ENCODE measurements around the gene ALDOC. TPM values are rescaled to one million over a fixed set of nuclear protein-coding genes. Genes with fewer than 3 reads are reported as not detected.

ALDOC gene
- total RNA-seq (2021; fragmentation: NEBNext Ultra II Directional; extraction: Animal tissue kit (Norgen Biotek cat#: 25700)), result 10 to 100 TPM in 5 of 6 experiments, 1 to 10 TPM in 1; 8.6 to 14.7 (median 10.3) TPM
- long read RNA-seq, transcript ALDOC-201 (9 exons, 1,982 nt), result major isoform, 5 of 13 reads
- long read RNA-seq, partial matches to known transcripts, result 4 of 13 reads
- long read RNA-seq, other reads (novel, unspliced or antisense), result 2 of 13 reads

GRCh38 chr17:28576758-28577465 is at the start of gene ALDOC:
Gene ALDOC (minus strand): TSS chr17:28576895. CDS start chr17:28575532, 1,363 bp downstream.
- TF ChIP-seq CTCF (IDR thresholded peaks at IDR 0.05), result no peak
- DNase-seq, result peak; percentile 76
- Mint-ChIP-seq H3K36me3 (ENCODE audit: low read depth) (peaks cover 4% of the 10 kb centered on the region; the same call in 1 of the 2 replicates), H3K27me3 (ENCODE audit: insufficient read depth) (peaks cover 2% of the 10 kb centered on the region), H3K27ac (no peak within 1 kb of the TSS), H3K4me3 (peak within 1 kb of the TSS; percentile 52), H3K4me1 (ENCODE audit: low read depth) (peaks cover 25% of the 10 kb centered on the region), H3K9me3 (no peaks in the 10 kb centered on the region)

GRCh38 chr17:28624148-28624547 is 47.5 kb upstream of the ALDOC start:
- Mint-ChIP-seq H3K27ac (no peak overlapping the region), H3K27me3 (ENCODE audit: insufficient read depth) (no peaks in the 10 kb centered on the region; the same call in 1 of the 2 replicates), H3K4me3 (no peak overlapping the region)

GRCh38 chr17:28623696-28624095 is 47.0 kb upstream of the ALDOC start:
- H3K4me3 Mint-ChIP-seq, result no peak overlapping the region
- no peak overlapping the region for H3K27ac Mint-ChIP-seq
- H3K9me3 Mint-ChIP-seq, result no peaks in the 10 kb centered on the region
- peaks cover 48% of the 10 kb centered on the region for H3K36me3 Mint-ChIP-seq (ENCODE audit: low read depth)
- H3K4me1 Mint-ChIP-seq (ENCODE audit: low read depth), result no peaks in the 10 kb centered on the region
- no peak for TF ChIP-seq CTCF (IDR thresholded peaks at IDR 0.05)
- DNase-seq, result no peak
- H3K27me3 Mint-ChIP-seq (ENCODE audit: insufficient read depth), result no peaks in the 10 kb centered on the region; the same call in 1 of the 2 replicates

More at GRCh38 chr17:28624148-28624547, 47.5 kb upstream of the ALDOC start:
- no peaks in the 10 kb centered on the region for H3K9me3 Mint-ChIP-seq
- no peak for DNase-seq
- peaks cover 48% of the 10 kb centered on the region for H3K36me3 Mint-ChIP-seq (ENCODE audit: low read depth)
- TF ChIP-seq CTCF (IDR thresholded peaks at IDR 0.05), result no peak
- H3K4me1 Mint-ChIP-seq (ENCODE audit: low read depth), result no peaks in the 10 kb centered on the region

- Mint-ChIP-seq H3K36me3 (ENCODE audit: low read depth) (peaks cover 43% of the 10 kb centered on the region), H3K4me1 (ENCODE audit: low read depth) (no peaks in the 10 kb centered on the region), H3K9me3 (no peaks in the 10 kb centered on the region), H3K27me3 (ENCODE audit: insufficient read depth) (no peaks in the 10 kb centered on the region; the same call in 1 of the 2 replicates), H3K4me3 (no peak overlapping the region), H3K27ac (no peak overlapping the region)
- DNase-seq, result no peak
- TF ChIP-seq CTCF (IDR thresholded peaks at IDR 0.05), result no peak
Measured at GRCh38 chr17:28622186-28622585, 45.5 kb upstream of the ALDOC start.

- H3K4me1 Mint-ChIP-seq (ENCODE audit: low read depth), result no peaks in the 10 kb centered on the region
- no peak for TF ChIP-seq CTCF (IDR thresholded peaks at IDR 0.05)
- no peak for DNase-seq
- H3K36me3 Mint-ChIP-seq (ENCODE audit: low read depth), result peaks cover 50% of the 10 kb centered on the region
- no peaks in the 10 kb centered on the region for H3K9me3 Mint-ChIP-seq
- no peak overlapping the region for H3K4me3 Mint-ChIP-seq
- no peaks in the 10 kb centered on the region; the same call in 1 of the 2 replicates for H3K27me3 Mint-ChIP-seq (ENCODE audit: insufficient read depth)
- no peak overlapping the region for H3K27ac Mint-ChIP-seq
Measured at GRCh38 chr17:28620010-28620409, 43.3 kb upstream of the ALDOC start.
